ENCODE measurements around the gene NFAM1. TPM values are rescaled to one million over a fixed set of nuclear protein-coding genes. Genes with fewer than 3 reads are reported as not detected.
A peak's percentile ranks its signal among the peaks of the same experiment; 100 is the strongest.

The NFAM1 gene
- total and polyA plus RNA-seq, 2 of the 4 experiments (the other 2 are of a cell fraction) = not detected

DNA sequence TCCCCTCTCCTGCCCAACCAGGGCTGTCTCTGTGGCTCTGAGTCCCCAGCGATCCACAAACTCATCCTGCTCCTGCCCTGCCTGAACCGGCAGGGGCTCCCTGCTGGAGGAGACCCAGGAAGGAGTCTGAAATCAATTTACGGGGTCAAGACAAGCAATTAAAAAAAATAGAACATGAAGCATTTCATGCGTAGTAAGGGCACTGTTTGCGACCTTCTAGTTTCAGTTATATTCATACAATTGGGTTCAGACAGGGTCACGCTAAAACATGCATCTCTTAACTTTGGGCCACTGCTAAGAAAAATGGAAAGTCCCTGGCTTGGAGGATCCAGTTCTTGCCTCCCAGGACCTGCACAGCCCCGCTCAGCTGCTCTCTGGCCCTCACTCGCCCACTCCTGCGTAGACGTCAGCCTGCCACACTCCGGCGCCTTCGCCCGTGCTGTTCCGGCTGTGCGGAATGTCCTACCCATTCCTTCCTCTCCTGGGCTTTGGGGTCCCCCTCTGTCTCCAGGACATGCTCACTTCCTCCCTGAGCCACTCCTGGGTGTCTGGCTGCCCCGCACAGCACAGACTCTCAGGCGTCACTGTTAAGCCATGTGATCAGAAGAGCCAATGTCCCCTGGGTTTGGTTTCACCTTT, 12.8 kb downstream of the NFAM1 start:
- no peak overlapping the region for H2BK120ac ChIP-seq (ENCODE audit: low read depth, low read length)
- POLR2A ChIA-PET (ENCODE audit: unreplicated experiment) = no interaction called here
- no peak overlapping the region for H2BK20ac ChIP-seq (ENCODE audit: low read depth, low read length)
- no peaks in the 10 kb centered on the region for H3K9me3 ChIP-seq (ENCODE audit: control insufficient read depth, insufficient read depth, low read length)
- no peak for TF ChIP-seq CEBPB (IDR thresholded peaks at IDR 0.05; ENCODE audit: low read depth, low read length)
- no peak for TF ChIP-seq BHLHE40 (IDR thresholded peaks at IDR 0.05; ENCODE audit: low read depth, low read length)
- no peak for TF ChIP-seq MXI1 (IDR thresholded peaks at IDR 0.05; ENCODE audit: borderline replicate concordance, low read depth, low read length)
- TF ChIP-seq FOS (IDR thresholded peaks at IDR 0.05; ENCODE audit: low read depth, low read length) = no peak
- TF ChIP-seq RCOR1 (IDR thresholded peaks at IDR 0.05; ENCODE audit: insufficient replicate concordance, low read length) = no peak
- TF ChIP-seq RFX5 (IDR thresholded peaks at IDR 0.05; ENCODE audit: low read depth, low read length) = no peak
- no peak for TF ChIP-seq MAFK (IDR thresholded peaks at IDR 0.05; ENCODE audit: low read depth, low read length)
- TF ChIP-seq, protein P1, sequence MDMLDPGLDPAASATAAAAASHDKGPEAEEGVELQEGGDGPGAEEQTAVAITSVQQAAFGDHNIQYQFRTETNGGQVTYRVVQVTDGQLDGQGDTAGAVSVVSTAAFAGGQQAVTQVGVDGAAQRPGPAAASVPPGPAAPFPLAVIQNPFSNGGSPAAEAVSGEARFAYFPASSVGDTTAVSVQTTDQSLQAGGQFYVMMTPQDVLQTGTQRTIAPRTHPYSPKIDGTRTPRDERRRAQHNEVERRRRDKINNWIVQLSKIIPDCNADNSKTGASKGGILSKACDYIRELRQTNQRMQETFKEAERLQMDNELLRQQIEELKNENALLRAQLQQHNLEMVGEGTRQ (IDR thresholded peaks at IDR 0.05; ENCODE audit: low read depth, low read length) = no peak
- TF ChIP-seq, protein P2, sequence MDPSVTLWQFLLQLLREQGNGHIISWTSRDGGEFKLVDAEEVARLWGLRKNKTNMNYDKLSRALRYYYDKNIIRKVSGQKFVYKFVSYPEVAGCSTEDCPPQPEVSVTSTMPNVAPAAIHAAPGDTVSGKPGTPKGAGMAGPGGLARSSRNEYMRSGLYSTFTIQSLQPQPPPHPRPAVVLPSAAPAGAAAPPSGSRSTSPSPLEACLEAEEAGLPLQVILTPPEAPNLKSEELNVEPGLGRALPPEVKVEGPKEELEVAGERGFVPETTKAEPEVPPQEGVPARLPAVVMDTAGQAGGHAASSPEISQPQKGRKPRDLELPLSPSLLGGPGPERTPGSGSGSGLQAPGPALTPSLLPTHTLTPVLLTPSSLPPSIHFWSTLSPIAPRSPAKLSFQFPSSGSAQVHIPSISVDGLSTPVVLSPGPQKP (IDR thresholded peaks at IDR 0.05; ENCODE audit: borderline replicate concordance, low read depth, low read length) = no peak
- TF ChIP-seq CHD1 (IDR thresholded peaks at IDR 0.05; ENCODE audit: low read depth, low read length) = no peak
- no peak for TF ChIP-seq SMC3 (IDR thresholded peaks at IDR 0.05; ENCODE audit: low read depth, low read length)
- TF ChIP-seq, protein P3, sequence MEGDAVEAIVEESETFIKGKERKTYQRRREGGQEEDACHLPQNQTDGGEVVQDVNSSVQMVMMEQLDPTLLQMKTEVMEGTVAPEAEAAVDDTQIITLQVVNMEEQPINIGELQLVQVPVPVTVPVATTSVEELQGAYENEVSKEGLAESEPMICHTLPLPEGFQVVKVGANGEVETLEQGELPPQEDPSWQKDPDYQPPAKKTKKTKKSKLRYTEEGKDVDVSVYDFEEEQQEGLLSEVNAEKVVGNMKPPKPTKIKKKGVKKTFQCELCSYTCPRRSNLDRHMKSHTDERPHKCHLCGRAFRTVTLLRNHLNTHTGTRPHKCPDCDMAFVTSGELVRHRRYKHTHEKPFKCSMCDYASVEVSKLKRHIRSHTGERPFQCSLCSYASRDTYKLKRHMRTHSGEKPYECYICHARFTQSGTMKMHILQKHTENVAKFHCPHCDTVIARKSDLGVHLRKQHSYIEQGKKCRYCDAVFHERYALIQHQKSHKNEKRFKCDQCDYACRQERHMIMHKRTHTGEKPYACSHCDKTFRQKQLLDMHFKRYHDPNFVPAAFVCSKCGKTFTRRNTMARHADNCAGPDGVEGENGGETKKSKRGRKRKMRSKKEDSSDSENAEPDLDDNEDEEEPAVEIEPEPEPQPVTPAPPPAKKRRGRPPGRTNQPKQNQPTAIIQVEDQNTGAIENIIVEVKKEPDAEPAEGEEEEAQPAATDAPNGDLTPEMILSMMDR (conservative IDR thresholded peaks at IDR 0.05; ENCODE audit: low read depth, low read length) = no peak
- TF ChIP-seq POLR2A (IDR thresholded peaks at IDR 0.05; ENCODE audit: low read depth, low read length) = no peak
- no peak for TF ChIP-seq NFE2L2 (IDR thresholded peaks at IDR 0.05; ENCODE audit: low read depth, low read length)
- TF ChIP-seq MAZ (IDR thresholded peaks at IDR 0.05; ENCODE audit: borderline replicate concordance, low read depth, low read length) = no peak
- intact Hi-C loops (cut with micrococcal nuclease) = no loop called here
- H3K18ac ChIP-seq (ENCODE audit: low read depth, low read length) = no peak overlapping the region
- no peaks in the 10 kb centered on the region for H3K4me1 ChIP-seq (ENCODE audit: control insufficient read depth, insufficient read depth, low read length)
- peaks cover 45% of the 10 kb centered on the region for H3K27me3 ChIP-seq (ENCODE audit: control insufficient read depth, insufficient read depth, low read length)
- no peaks in the 10 kb centered on the region for H3K36me3 ChIP-seq (ENCODE audit: control insufficient read depth, insufficient read depth, low read length)
- dilution Hi-C loops (cut with HindIII; ENCODE audit: low sequenced_read_pairs, unreplicated experiment) = no loop called here
- H3K56ac ChIP-seq (ENCODE audit: extremely low read depth, insufficient read depth, low read length) = no peak overlapping the region
- H3K9ac ChIP-seq (ENCODE audit: low read depth, low read length) = no peak overlapping the region
- DNase-seq (no peak), ATAC-seq (ENCODE audit: low read depth) (no peak)
- no peak overlapping the region for H2AFZ ChIP-seq (replicated peaks; ENCODE audit: low read length, poor library complexity)
- BruUV-seq (replicated peaks) = no TSS peak
- H2AK5ac ChIP-seq (ENCODE audit: low read depth, low read length) = no peak overlapping the region
- CTCF ChIA-PET = no interaction called here
- H2BK15ac ChIP-seq (ENCODE audit: low read depth, low read length) = no peak overlapping the region
- peak overlapping the region; percentile 9 for H2AK9ac ChIP-seq (replicated peaks; ENCODE audit: low read depth, low read length, poor library complexity)
- H2BK5ac ChIP-seq (ENCODE audit: low read depth, low read length, poor library complexity, severe bottlenecking) = no peak overlapping the region
- no peak overlapping the region for H4K5ac ChIP-seq (ENCODE audit: low read depth, low read length)
- no peak overlapping the region for H3K14ac ChIP-seq (replicated peaks; ENCODE audit: low read depth, low read length)
- H4K91ac ChIP-seq (ENCODE audit: insufficient read depth, low read depth, low read length) = no peak overlapping the region
- no peaks in the 10 kb centered on the region for H4K20me1 ChIP-seq (ENCODE audit: insufficient read depth, low read length)
- H3K4me2 ChIP-seq (ENCODE audit: low read depth, low read length) = no peak overlapping the region
- no peaks in the 10 kb centered on the region for H3K9me1 ChIP-seq (ENCODE audit: insufficient read depth, low read length)
- 86% methylated on average over 15 of the region's 18 CpGs; no CpG with 5 or more reads in 1 of the 2 experiments for WGBS, 2 experiments (ENCODE audit: extremely low coverage in 2 of 2, insufficient read length in 1 of 2)
- no peak overlapping the region for H4K8ac ChIP-seq (ENCODE audit: low read depth in 2 of 2, low read length in 2 of 2)
- no peak overlapping the region for H3K4me3 ChIP-seq (ENCODE audit: insufficient read depth, low read depth, low read length)
- in situ Hi-C loops (cut with MboI; ENCODE audit: low sequenced_read_pairs) = no loop called here
- H3K79me1 ChIP-seq (ENCODE audit: low read depth in 1 of 2, low read length in 2 of 2) = no peaks in the 10 kb centered on the region
- H3K4ac ChIP-seq (ENCODE audit: low read depth, low read length) = no peak overlapping the region
- no peak overlapping the region for H3K23ac ChIP-seq (ENCODE audit: low read depth, low read length)
- H3K27ac ChIP-seq (ENCODE audit: insufficient read depth, low read length) = no peak overlapping the region

All from IMR-90 (cell line).